Measurements from ENCODE around the gene FITM1.

FITM1 gene

DNA sequence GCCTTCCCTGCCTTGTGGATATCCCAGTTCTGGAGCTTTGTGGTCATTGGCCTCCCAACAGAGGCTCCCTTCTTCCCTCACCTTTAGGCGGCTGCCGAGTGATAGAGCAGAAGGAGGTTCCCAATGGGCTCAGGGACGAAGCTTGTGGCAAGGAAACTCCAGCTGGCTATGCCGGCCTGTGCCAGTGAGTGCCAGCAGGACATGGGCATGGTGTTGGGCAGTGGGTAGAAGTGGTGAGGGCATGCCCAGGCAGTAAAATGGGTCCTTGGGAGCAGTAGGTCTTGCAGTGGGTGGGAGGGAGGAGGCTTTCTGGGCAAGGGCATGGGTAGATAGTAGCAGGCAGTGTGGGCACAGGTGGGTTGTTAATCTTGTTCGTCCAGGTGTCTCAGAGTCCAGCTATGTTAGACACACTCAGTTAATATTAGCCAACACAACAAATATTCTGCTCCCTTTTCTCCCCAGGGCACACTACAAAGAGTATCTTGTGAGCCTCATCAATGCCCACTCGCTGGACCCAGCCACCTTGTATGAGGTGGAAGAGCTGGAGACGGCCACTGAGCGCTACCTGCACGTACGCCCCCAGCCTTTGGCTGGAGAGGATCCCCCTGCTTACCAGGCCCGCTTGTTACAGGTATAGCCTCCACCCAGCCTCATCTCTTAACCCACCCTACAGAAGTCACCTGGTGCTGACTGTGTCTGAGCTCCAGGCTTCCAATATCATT lies 29.5 kb downstream of the FITM1 start:
- Histone ChIP-seq H3K9me3 (ENCODE audit: low read length) (no peaks in the 10 kb centered on the region), H3K4me1 (ENCODE audit: insufficient read depth, low read length) (peaks cover 26% of the 10 kb centered on the region), H3K9ac (ENCODE audit: low read length) (no peak overlapping the region), H3K27ac (ENCODE audit: low read depth, low read length) (peak overlapping the region; percentile 94), H3K4me3 (ENCODE audit: low read depth in 1 of 2, low read length in 2 of 2) (no peak overlapping the region), H3K27me3 (ENCODE audit: control insufficient read depth in 1 of 2, insufficient read depth in 2 of 2, low read length in 2 of 2) (no peaks in the 10 kb centered on the region), H3K36me3 (ENCODE audit: insufficient read depth, low read length) (peaks cover 65% of the 10 kb centered on the region)

DNA sequence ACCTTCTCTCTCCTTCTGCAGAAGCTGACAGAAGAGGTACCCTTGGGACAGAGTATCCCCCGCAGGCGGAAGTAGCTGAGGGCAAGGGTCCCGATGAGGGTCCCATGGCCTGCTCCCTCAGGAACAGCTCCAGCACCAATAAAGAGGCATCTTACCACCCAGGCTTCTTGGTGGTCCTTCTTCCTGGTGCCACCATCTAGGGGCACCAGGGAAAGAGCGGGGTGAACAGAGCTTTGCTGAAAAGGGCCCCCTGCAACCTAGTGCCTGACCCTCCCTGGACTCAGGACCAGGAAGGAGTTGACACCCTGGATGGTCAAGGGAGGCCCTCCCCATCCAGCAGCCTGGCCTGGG lies 30.0 kb downstream of the FITM1 start:
- no peaks in the 10 kb centered on the region for H3K27me3 ChIP-seq (ENCODE audit: control insufficient read depth in 1 of 2, insufficient read depth in 2 of 2, low read length in 2 of 2)
- peak overlapping the region; percentile 94 for H3K27ac ChIP-seq (ENCODE audit: low read depth, low read length)
- H3K36me3 ChIP-seq (ENCODE audit: insufficient read depth, low read length): peaks cover 65% of the 10 kb centered on the region
- no peaks in the 10 kb centered on the region for H3K9me3 ChIP-seq (ENCODE audit: low read length)
- peak overlapping the region; percentile 91 for H3K9ac ChIP-seq (ENCODE audit: low read length)
- H3K4me3 ChIP-seq (ENCODE audit: low read depth in 1 of 2, low read length in 2 of 2): no peak overlapping the region
- H3K4me1 ChIP-seq (ENCODE audit: insufficient read depth, low read length): peaks cover 26% of the 10 kb centered on the region

DNA sequence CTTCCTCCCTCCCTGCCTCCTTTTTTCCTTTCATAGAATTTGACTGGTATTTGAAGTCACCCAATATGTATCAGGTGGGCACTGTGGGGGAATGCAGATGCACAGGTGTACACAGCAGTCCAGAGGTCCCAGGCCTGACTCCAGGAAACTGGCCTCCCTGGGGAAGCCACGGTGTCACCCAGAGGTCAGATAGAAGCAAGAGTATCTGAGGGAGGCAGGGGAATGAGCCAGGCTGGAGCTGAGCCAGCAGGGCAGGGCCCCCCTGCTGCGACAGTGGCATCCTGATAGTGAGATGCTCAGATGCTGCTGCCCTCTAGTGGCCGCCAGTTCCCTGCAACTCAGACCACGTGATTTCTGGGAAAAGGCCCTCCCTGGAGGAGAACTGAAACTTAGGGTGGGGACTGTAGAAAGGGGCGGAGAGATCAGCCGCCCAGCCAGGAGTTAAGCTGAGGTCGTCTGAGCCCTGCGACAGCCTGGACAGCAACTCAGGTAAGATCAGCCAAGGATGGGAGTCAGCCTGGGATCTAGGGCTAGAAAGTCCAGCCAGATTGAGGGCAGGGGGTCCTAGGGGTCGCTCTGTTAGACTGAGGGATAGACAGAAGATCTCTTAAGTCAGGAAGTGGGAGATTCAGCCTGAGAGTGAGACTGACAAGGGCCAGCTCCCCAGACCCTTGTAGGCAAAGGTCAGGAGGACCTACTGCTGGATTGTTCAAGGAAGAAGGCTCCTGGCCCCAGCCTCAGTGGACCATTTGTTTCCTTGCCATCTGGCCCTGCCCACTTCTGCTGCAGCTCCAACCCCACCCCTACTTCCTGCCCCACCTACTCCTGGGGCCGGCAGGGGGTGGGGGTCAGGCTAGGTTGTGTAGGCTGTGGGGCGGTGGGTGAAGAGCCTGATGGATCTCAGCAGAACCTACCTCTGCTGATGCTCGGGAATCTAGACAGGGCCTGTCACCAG lies 30.7 kb downstream of the FITM1 start, which contains the start of gene IRF9:
Gene IRF9 (plus strand): TSS at position 416 of the 955 bp plus-strand sequence. CDS start 880 bp downstream, outside the sequence.
- Histone ChIP-seq H3K9ac (ENCODE audit: low read length) (peak within 1 kb of the TSS; percentile 91), H3K4me1 (ENCODE audit: insufficient read depth, low read length) (peaks cover 26% of the 10 kb centered on the region), H3K4me3 (ENCODE audit: low read depth in 1 of 2, low read length in 2 of 2) (peak within 1 kb of the TSS; percentile 78 to 93)

DNA sequence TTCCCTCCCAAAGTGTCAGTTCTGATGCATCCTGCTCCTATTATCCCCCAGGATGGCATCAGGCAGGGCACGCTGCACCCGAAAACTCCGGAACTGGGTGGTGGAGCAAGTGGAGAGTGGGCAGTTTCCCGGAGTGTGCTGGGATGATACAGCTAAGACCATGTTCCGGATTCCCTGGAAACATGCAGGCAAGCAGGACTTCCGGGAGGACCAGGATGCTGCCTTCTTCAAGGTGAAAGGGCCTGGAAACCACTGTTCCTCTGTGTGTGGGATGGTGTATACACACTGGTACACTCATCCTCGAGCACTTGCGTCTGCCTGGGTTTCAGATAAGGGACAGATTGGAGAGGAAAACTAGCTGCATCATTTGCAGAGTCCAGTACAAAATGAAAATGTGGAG lies 31.6 kb downstream of the FITM1 start:
- peaks cover 69% of the 10 kb centered on the region for H3K36me3 ChIP-seq (ENCODE audit: insufficient read depth, low read length)

More for the DNA sequence above, 30.7 kb downstream of the FITM1 start, which contains the start of gene IRF9:
- Histone ChIP-seq H3K9me3 (ENCODE audit: low read length) (no peaks in the 10 kb centered on the region), H3K27me3 (ENCODE audit: control insufficient read depth in 1 of 2, insufficient read depth in 2 of 2, low read length in 2 of 2) (no peaks in the 10 kb centered on the region), H3K27ac (ENCODE audit: low read depth, low read length) (peak within 1 kb of the TSS; percentile 94), H3K36me3 (ENCODE audit: insufficient read depth, low read length) (peaks cover 66% of the 10 kb centered on the region)

DNA sequence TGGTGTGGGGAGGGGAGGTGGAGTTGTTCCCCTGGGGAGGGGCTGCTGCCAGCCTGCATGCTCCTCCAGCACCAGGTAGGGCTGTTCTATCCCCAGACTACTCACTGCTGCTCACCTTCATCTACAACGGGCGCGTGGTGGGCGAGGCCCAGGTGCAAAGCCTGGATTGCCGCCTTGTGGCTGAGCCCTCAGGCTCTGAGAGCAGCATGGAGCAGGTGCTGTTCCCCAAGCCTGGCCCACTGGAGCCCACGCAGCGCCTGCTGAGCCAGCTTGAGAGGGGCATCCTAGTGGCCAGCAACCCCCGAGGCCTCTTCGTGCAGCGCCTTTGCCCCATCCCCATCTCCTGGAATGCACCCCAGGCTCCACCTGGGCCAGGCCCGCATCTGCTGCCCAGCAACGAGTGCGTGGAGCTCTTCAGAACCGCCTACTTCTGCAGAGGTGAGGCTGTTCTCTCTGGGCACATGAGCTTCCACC lies 34.1 kb downstream of the FITM1 start:
- Histone ChIP-seq H3K4me1 (ENCODE audit: insufficient read depth, low read length) (peaks cover 26% of the 10 kb centered on the region), H3K9me3 (ENCODE audit: low read length) (no peaks in the 10 kb centered on the region), H3K27me3 (ENCODE audit: control insufficient read depth in 1 of 2, insufficient read depth in 2 of 2, low read length in 2 of 2) (no peaks in the 10 kb centered on the region), H3K36me3 (ENCODE audit: insufficient read depth, low read length) (peaks cover 54% of the 10 kb centered on the region), H3K4me3 (ENCODE audit: low read depth in 1 of 2, low read length in 2 of 2) (no peak overlapping the region), H3K27ac (ENCODE audit: low read depth, low read length) (no peak overlapping the region), H3K9ac (ENCODE audit: low read length) (no peak overlapping the region)

More for the DNA sequence above, 31.6 kb downstream of the FITM1 start:
- no peaks in the 10 kb centered on the region for H3K9me3 ChIP-seq (ENCODE audit: low read length)
- peaks cover 26% of the 10 kb centered on the region for H3K4me1 ChIP-seq (ENCODE audit: insufficient read depth, low read length)
- H3K27ac ChIP-seq (ENCODE audit: low read depth, low read length): peak overlapping the region; percentile 94
- no peaks in the 10 kb centered on the region for H3K27me3 ChIP-seq (ENCODE audit: control insufficient read depth in 1 of 2, insufficient read depth in 2 of 2, low read length in 2 of 2)
- peak overlapping the region; percentile 78 to 93 for H3K4me3 ChIP-seq (ENCODE audit: low read depth in 1 of 2, low read length in 2 of 2)
- H3K9ac ChIP-seq (ENCODE audit: low read length): peak overlapping the region; percentile 91

DNA sequence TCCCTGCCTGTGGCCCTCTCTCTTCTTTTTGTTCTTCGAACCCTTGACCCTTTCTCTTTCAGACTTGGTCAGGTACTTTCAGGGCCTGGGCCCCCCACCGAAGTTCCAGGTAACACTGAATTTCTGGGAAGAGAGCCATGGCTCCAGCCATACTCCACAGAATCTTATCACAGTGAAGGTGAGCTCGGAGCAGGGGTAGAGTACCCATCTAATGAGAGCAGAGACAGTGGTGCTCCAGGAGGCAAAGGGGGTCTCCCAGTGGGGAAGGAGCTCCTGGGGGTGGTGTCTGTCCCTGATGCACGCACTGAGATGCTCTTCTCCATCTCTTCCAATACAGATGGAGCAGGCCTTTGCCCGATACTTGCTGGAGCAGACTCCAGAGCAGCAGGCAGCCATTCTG lies 35.3 kb downstream of the FITM1 start:
- no peak overlapping the region for H3K9ac ChIP-seq (ENCODE audit: low read length)
- peaks cover 42% of the 10 kb centered on the region for H3K36me3 ChIP-seq (ENCODE audit: insufficient read depth, low read length)
- no peak overlapping the region for H3K27ac ChIP-seq (ENCODE audit: low read depth, low read length)
- H3K9me3 ChIP-seq (ENCODE audit: low read length): no peaks in the 10 kb centered on the region
- no peaks in the 10 kb centered on the region for H3K27me3 ChIP-seq (ENCODE audit: control insufficient read depth in 1 of 2, insufficient read depth in 2 of 2, low read length in 2 of 2)
- H3K4me1 ChIP-seq (ENCODE audit: insufficient read depth, low read length): peaks cover 21% of the 10 kb centered on the region
- no peak overlapping the region for H3K4me3 ChIP-seq (ENCODE audit: low read depth in 1 of 2, low read length in 2 of 2)

DNA sequence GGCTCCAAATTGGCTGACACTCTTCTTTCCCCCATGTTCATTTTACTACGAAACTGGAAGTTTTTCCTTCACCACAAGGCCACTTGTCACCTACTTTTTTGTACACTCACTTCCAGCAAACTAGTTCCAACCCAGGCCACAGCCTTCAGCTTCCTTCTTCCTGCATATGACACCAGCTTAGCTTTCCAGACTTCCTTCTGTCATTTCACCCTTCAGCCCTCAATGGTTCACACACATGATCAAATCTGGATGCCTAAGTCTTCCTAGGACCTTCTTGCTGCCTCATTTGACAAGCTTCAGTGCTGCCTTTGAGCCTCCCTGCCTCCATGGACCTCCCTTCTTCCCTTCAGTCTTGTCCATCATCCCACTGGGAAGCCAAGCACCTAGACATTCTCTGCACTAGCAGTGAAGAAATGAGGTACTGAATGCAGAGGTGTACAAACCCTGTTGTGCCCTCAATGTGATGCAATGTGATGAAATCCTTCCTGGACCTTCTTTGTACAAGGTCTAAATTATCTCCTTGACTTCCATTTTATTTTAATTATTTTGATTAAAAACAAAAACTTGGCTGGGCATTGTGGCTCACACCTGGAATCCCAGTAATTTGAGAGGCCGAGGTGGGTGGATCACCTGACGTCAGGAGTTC lies 37.1 kb downstream of the FITM1 start:
- H3K27ac ChIP-seq (ENCODE audit: low read depth, low read length): no peak overlapping the region

DNA sequence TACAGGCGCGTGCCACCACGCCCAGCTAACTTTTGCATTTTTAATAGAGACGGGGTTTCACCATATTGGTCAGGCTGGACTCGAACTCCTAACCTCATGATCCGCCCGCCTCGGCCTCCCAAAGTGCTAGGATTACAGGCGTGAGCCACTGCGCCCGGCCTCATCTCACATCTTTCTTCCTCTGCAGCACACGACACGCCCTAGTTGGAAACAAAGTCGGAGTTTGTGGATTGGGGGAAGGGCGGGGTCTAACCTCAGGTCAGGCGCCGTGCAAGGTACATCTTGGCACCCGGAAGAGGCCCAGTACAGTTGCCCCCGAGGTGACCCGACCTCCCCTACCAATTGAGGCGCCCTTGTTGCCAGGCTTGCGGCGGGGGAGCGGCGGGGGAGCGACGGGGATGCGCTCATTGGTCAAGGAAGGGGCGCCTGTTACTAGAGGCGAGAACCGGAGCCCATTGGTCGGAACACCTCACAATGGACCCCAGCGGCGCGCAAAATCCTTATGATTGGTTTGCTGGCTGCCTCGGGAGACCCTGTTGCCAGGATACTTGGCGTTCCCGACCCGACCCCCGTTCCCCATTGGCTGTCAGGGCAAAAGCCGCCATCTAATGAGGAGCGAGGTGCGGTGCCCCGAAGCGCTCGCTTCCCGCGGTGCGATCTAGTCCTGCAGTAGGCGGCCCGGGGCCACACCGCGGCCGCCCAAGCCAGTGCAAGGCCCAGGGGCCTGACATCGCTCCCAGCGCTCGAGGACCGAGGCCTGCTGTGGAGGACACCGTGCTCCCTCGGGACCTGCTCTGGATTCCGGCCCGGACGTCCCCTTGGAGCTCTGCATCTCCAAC lies 41.2 kb downstream of the FITM1 start, which contains the start of gene REC8:
Gene REC8 (plus strand): TSS at position 659 of the 839 bp plus-strand sequence. CDS start 473 bp downstream, outside the sequence.
- Histone ChIP-seq H3K9ac (ENCODE audit: low read length) (no peak within 1 kb of the TSS), H3K4me3 (ENCODE audit: low read depth in 1 of 2, low read length in 2 of 2) (peak within 1 kb of the TSS; percentile 21 to 64), H3K4me1 (ENCODE audit: insufficient read depth, low read length) (no peaks in the 10 kb centered on the region), H3K27ac (ENCODE audit: low read depth, low read length) (peak within 1 kb of the TSS; percentile 56), H3K9me3 (ENCODE audit: low read length) (no peaks in the 10 kb centered on the region), H3K27me3 (ENCODE audit: control insufficient read depth in 1 of 2, insufficient read depth in 2 of 2, low read length in 2 of 2) (no peaks in the 10 kb centered on the region), H3K36me3 (ENCODE audit: insufficient read depth, low read length) (peaks cover 6% of the 10 kb centered on the region)

More for the DNA sequence above, 37.1 kb downstream of the FITM1 start:
- Histone ChIP-seq H3K36me3 (ENCODE audit: insufficient read depth, low read length) (peaks cover 42% of the 10 kb centered on the region), H3K9ac (ENCODE audit: low read length) (no peak overlapping the region), H3K4me1 (ENCODE audit: insufficient read depth, low read length) (peaks cover 9% of the 10 kb centered on the region), H3K27me3 (ENCODE audit: control insufficient read depth in 1 of 2, insufficient read depth in 2 of 2, low read length in 2 of 2) (no peaks in the 10 kb centered on the region), H3K4me3 (ENCODE audit: low read depth in 1 of 2, low read length in 2 of 2) (no peak overlapping the region), H3K9me3 (ENCODE audit: low read length) (no peaks in the 10 kb centered on the region)

DNA sequence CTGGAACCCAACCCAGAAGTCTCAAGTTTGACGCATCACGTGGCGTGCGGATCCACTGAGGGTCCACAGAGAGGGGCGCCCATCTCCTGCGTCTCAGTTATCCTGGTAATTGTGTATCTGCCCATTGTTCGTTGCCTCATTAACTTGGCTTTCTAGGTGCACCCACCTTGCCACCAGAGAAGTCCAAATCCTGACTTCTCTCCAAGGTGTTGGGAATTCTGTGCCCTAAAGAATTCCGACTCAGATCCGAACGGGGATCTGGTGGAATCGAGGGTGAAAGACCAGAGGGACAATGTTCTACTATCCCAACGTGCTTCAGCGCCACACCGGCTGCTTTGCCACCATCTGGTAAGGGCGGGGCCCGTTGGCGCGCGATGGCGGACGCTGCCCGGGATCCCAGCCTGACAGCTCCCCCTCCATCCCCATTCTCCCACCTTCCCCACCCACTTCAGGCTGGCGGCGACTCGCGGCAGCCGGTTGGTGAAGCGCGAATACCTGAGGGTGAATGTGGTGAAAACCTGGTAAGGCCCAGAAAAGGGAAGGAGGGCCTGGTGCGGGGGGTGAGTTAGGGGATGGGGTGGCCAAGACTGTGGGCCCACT lies 41.9 kb downstream of the FITM1 start:
- Histone ChIP-seq H3K36me3 (ENCODE audit: insufficient read depth, low read length) (peaks cover 10% of the 10 kb centered on the region), H3K4me3 (ENCODE audit: low read depth in 1 of 2, low read length in 2 of 2) (peak overlapping the region; percentile 21 to 64), H3K27ac (ENCODE audit: low read depth, low read length) (peak overlapping the region; percentile 34)

DNA sequence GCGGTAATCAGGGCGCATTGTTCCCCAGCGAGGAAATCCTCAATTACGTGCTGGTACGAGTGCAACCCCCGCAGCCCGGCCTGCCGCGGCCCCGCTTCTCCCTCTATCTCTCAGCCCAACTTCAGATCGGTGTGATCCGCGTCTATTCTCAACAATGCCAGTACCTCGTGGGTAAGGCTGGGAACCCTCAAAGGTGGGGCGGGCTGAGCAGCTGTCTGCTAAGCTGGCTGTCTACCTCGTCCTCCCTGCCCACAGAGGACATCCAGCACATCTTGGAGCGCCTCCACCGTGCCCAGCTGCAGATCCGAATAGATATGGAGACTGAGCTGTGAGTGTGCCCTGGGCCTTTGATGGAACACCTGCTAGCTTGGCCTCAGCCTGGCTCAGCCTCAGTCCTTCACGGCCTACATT lies 42.4 kb downstream of the FITM1 start:
- no peak overlapping the region for H3K9ac ChIP-seq (ENCODE audit: low read length)
- no peak overlapping the region for H3K4me3 ChIP-seq (ENCODE audit: low read depth in 1 of 2, low read length in 2 of 2)
- peak overlapping the region; percentile 34 for H3K27ac ChIP-seq (ENCODE audit: low read depth, low read length)
- H3K27me3 ChIP-seq (ENCODE audit: control insufficient read depth in 1 of 2, insufficient read depth in 2 of 2, low read length in 2 of 2): no peaks in the 10 kb centered on the region
- H3K9me3 ChIP-seq (ENCODE audit: low read length): no peaks in the 10 kb centered on the region
- no peaks in the 10 kb centered on the region for H3K4me1 ChIP-seq (ENCODE audit: insufficient read depth, low read length)
- H3K36me3 ChIP-seq (ENCODE audit: insufficient read depth, low read length): peaks cover 13% of the 10 kb centered on the region

More for the DNA sequence above, 41.9 kb downstream of the FITM1 start:
- Histone ChIP-seq H3K9me3 (ENCODE audit: low read length) (no peaks in the 10 kb centered on the region), H3K9ac (ENCODE audit: low read length) (no peak overlapping the region), H3K27me3 (ENCODE audit: control insufficient read depth in 1 of 2, insufficient read depth in 2 of 2, low read length in 2 of 2) (no peaks in the 10 kb centered on the region), H3K4me1 (ENCODE audit: insufficient read depth, low read length) (no peaks in the 10 kb centered on the region)

All from muscle layer of colon (tissue), 2 donors.